Esophagus squamous epithelium (tissue), 4 donors: Measurements from ENCODE around the gene CUL7.

ENCODE experiments used
- CTCF ChIP-seq, 6 experiments: fragments of 450-650 bp in 4 of 6; fragments of 200-600 bp in 2 of 6; sonication (generic) in 2 of 6; IDR thresholded peaks; one replicate each; pipeline ENCODE4 v1.5.1; 2016 to 2019; ENCODE audit warnings: antibody characterized with exemption in 6 of 6, mild to moderate bottlenecking in 4 of 6, moderate library complexity in 4 of 6
- POLR2A ChIP-seq, 4 donors: fragments of 450-650 bp; IDR thresholded peaks; one replicate each; pipeline ENCODE4 v1.6.1; 2017; ENCODE audit warnings: antibody characterized with exemption in 4 of 4, mild to moderate bottlenecking in 4 of 4, moderate library complexity in 3 of 4

GRCh38 chr6:43090559-43090956 lies 36.9 kb upstream of the CUL7 start:
- TF ChIP-seq CTCF (IDR thresholded peaks at IDR 0.05) (no peak), POLR2A (IDR thresholded peaks at IDR 0.05) (no peak)
